ENCODE data around the gene AGPAT4. TPM values are rescaled to one million over a fixed set of nuclear protein-coding genes. Genes with fewer than 3 reads are reported as not detected.

The AGPAT4 gene
- total and polyA plus RNA-seq, 2 donors (not counting 3 experiments of a cell fraction or from before 2014, with no cell fraction given), result 10.2 to 15.2 TPM

DNA sequence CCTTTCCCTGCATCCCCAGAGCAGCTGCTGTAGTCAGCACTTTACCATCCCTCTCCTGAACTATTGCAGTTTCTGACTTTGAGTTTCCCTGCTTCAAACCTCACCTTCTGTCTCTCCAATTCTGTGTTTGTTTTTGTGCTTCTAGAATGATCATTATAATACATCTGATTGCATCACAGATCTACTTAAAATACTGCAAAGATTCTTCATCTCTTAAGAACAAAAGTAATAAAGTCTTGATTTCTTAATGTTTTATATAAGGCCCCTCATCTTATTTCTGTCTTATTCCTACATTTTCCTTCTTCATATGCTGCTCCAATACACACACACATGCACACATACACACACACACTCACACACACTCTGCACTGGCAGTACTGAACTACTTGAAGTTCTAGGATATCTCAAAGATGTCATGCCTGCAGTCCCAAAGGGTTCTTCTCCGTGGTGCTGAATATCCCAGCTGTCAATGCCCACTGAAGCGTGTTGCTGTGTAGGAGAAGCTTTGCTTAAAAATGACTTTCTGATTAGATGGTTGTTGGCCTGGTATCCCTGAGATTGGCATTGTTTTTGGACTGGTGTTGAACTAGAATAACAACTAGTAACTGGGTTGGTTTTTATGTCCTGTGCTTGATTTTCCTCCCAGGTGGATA lies 185.1 kb downstream of the AGPAT4 start:
- FAIRE-seq, result no peak

More for the DNA sequence above, 185.1 kb downstream of the AGPAT4 start:
- peaks cover 9 to 17% of the 10 kb centered on the region in 2 experiments for H3K36me3 ChIP-seq (ENCODE audit: control insufficient read depth in 2 of 2, extremely low read depth in 1 of 2, insufficient read depth in 2 of 2, low read length in 2 of 2)
- intact Hi-C loops (cut with micrococcal nuclease) (no loop called here), dilution Hi-C loops (cut with MboI; ENCODE audit: extremely low pct_ligation_motif_present, low sequenced_read_pairs) (no loop called here)
- H3K4me3 ChIP-seq (replicated peaks in 1 of 3; ENCODE audit: insufficient read depth in 1 of 3, low read depth in 1 of 3, low read length in 3 of 3), result no peak overlapping the region
- BruUV-seq (replicated peaks), result no TSS peak
- H4K20me1 ChIP-seq (replicated peaks; ENCODE audit: control insufficient read depth, extremely low read depth, insufficient read depth, low read length), result no peaks in the 10 kb centered on the region
- no peaks in the 10 kb centered on the region for H3K27me3 ChIP-seq (ENCODE audit: control insufficient read depth in 2 of 2, insufficient read depth in 2 of 2, low read length in 2 of 2)
- peak; percentile 13 for DNase-seq (ENCODE audit: low read depth, low spot score)
- H3K4me1 ChIP-seq (ENCODE audit: control insufficient read depth, extremely low read depth, insufficient read depth, low read length), result no peaks in the 10 kb centered on the region
- ChIA-PET CTCF (interaction anchor here (0.5 to 1.8 kb wide), 4 partner anchors 53 to 1151 kb away, joined by 3 read pairs; no protein-coding TSS in a partner anchor), POLR2A (no interaction called here)
- H2AFZ ChIP-seq (ENCODE audit: low read depth, low read length), result no peak overlapping the region
- H3K4me2 ChIP-seq (ENCODE audit: insufficient read depth, low read length), result no peak overlapping the region
- no peaks in the 10 kb centered on the region for H3K79me2 ChIP-seq (ENCODE audit: control insufficient read depth, insufficient read depth, low read length)
- no peaks in the 10 kb centered on the region for H3K9me1 ChIP-seq (replicated peaks; ENCODE audit: control insufficient read depth, extremely low read depth, insufficient read depth, low read length)
- H3K27ac ChIP-seq (ENCODE audit: insufficient read depth, low read depth, low read length), result no peak overlapping the region
- no peak overlapping the region for H3K9ac ChIP-seq (replicated peaks; ENCODE audit: extremely low read depth, insufficient read depth, low read length)
- no peaks in the 10 kb centered on the region for H3K9me3 ChIP-seq (replicated peaks; ENCODE audit: control insufficient read depth, insufficient read depth, low read length)
- TF ChIP-seq FOS (IDR thresholded peaks at IDR 0.05; ENCODE audit: borderline replicate concordance, insufficient read depth, low read length), result no peak
- TF ChIP-seq, protein P1, sequence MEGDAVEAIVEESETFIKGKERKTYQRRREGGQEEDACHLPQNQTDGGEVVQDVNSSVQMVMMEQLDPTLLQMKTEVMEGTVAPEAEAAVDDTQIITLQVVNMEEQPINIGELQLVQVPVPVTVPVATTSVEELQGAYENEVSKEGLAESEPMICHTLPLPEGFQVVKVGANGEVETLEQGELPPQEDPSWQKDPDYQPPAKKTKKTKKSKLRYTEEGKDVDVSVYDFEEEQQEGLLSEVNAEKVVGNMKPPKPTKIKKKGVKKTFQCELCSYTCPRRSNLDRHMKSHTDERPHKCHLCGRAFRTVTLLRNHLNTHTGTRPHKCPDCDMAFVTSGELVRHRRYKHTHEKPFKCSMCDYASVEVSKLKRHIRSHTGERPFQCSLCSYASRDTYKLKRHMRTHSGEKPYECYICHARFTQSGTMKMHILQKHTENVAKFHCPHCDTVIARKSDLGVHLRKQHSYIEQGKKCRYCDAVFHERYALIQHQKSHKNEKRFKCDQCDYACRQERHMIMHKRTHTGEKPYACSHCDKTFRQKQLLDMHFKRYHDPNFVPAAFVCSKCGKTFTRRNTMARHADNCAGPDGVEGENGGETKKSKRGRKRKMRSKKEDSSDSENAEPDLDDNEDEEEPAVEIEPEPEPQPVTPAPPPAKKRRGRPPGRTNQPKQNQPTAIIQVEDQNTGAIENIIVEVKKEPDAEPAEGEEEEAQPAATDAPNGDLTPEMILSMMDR (IDR thresholded peaks at IDR 0.05; ENCODE audit: extremely low read depth in 1 of 2, insufficient read depth in 1 of 2, low read depth in 1 of 2, low read length in 2 of 2), result no peak
- no peak for TF ChIP-seq MYC (IDR thresholded peaks at IDR 0.05; ENCODE audit: low read depth, low read length)
- no peak for TF ChIP-seq POLR2AphosphoS5 (IDR thresholded peaks at IDR 0.05; ENCODE audit: insufficient read depth, low read depth, low read length)
- TF ChIP-seq EZH2 (IDR thresholded peaks at IDR 0.05; ENCODE audit: borderline replicate concordance, low read depth, low read length, severe bottlenecking), result no peak
- TF ChIP-seq GATA2 (IDR thresholded peaks at IDR 0.05; ENCODE audit: insufficient read depth, insufficient read length, low read depth, low read length), result no peak
- TF ChIP-seq JUN (IDR thresholded peaks at IDR 0.05; ENCODE audit: borderline replicate concordance, insufficient read depth, insufficient read length, low read depth), result no peak
- TF ChIP-seq POLR2A (IDR thresholded peaks at IDR 0.05; ENCODE audit: low read depth, low read length), result no peak
